OCI-LY3 (cell line): Measurements from ENCODE around the gene PLA2G2F.

Experiments
- CTCF ChIP-seq: fragments of 200-600, 300-600 bp; sonication (generic); IDR thresholded peaks from 2 replicates; pipeline ENCODE4 v1.5.1; 2014; ENCODE audit warnings: antibody characterized with exemption, low read length, low read depth
- EZH2phosphoT487 ChIP-seq: fragments of 200-600 bp; shearing (Covaris generic); IDR thresholded peaks from 2 replicates; pipeline ENCODE4 v1.6.1; 2018; ENCODE audit warnings: antibody characterized with exemption, mixed run types, low read depth

GRCh38 chr1:20136249-20136648 is 2.9 kb upstream of the PLA2G2F start:
- TF ChIP-seq CTCF (no peak), EZH2phosphoT487 (no peak)
